Measurements from ENCODE around the gene GEMIN7. TPM values are rescaled to one million over a fixed set of nuclear protein-coding genes. Genes with fewer than 3 reads are reported as not detected.

Gene GEMIN7
- total RNA-seq, 2 donors from 2014 or later = 22.4 to 37.5 TPM

- intact Hi-C loops (cut with DNase I) = no loop called here
- no peak for DNase-seq
- TF ChIP-seq CTCF (IDR thresholded peaks at IDR 0.05) = no peak
- H3K27ac ChIP-seq = no peak overlapping the region
- H3K27me3 ChIP-seq = no peaks in the 10 kb centered on the region
- no peaks in the 10 kb centered on the region for H3K36me3 ChIP-seq
- no peaks in the 10 kb centered on the region for H3K9me3 ChIP-seq
- no peaks in the 10 kb centered on the region for H3K4me1 ChIP-seq
- no peak overlapping the region for H3K9ac ChIP-seq (ENCODE audit: low read depth in 2 of 2, low read length in 2 of 2)
- H3K4me3 ChIP-seq = no peak overlapping the region
Observed at GRCh38 chr19:45140144-45140503, 61.1 kb downstream of the GEMIN7 start.

GRCh38 chr19:45140533-45140932 lies 61.5 kb downstream of the GEMIN7 start:
- intact Hi-C loops (cut with DNase I) = no loop called here
- no peak overlapping the region for H3K9ac ChIP-seq (ENCODE audit: low read depth in 2 of 2, low read length in 2 of 2)
- no peaks in the 10 kb centered on the region for H3K4me1 ChIP-seq
- H3K9me3 ChIP-seq = no peaks in the 10 kb centered on the region
- no peak overlapping the region for H3K4me3 ChIP-seq
- TF ChIP-seq CTCF (IDR thresholded peaks at IDR 0.05) = no peak
- H3K27me3 ChIP-seq = no peaks in the 10 kb centered on the region
- no peaks in the 10 kb centered on the region for H3K36me3 ChIP-seq
- no peak for DNase-seq
- H3K27ac ChIP-seq = no peak overlapping the region

Other genes with a start within 250 kb of the GEMIN7 start
- 100 to 1,000 TPM; 115 to 121 TPM for gene NECTIN2, start 233.0 kb upstream of the GEMIN7 start, total RNA-seq
- gene TOMM40, start 188.0 kb upstream of the GEMIN7 start, total RNA-seq = 100 to 1,000 TPM in 1 of 2 donors, 10 to 100 TPM in 1; 60.0 to 167 TPM
- gene APOE, start 173.5 kb upstream of the GEMIN7 start, total RNA-seq = 10 to 100 TPM; 36.3 to 78.9 TPM
- 10 to 100 TPM; 10.4 to 19.9 TPM for gene APOC1, start 164.7 kb upstream of the GEMIN7 start, total RNA-seq
- gene APOC4, start 137.0 kb upstream of the GEMIN7 start, total RNA-seq = not detected
- gene APOC2, start 133.2 kb upstream of the GEMIN7 start, total RNA-seq = 1 to 10 TPM; 1.4 to 2.7 TPM
- gene CLPTM1, start 123.9 kb upstream of the GEMIN7 start, total RNA-seq = 100 to 1,000 TPM in 1 of 2 donors, 10 to 100 TPM in 1; 98.6 to 165 TPM
- 10 to 100 TPM; 17.1 to 42.4 TPM for gene RELB, start 77.8 kb upstream of the GEMIN7 start, total RNA-seq
- gene CLASRP, start 40.2 kb upstream of the GEMIN7 start, total RNA-seq = 10 to 100 TPM; 53.5 to 82.6 TPM
- gene ZNF296, start 2.8 kb upstream of the GEMIN7 start, total RNA-seq = 1 to 10 TPM; 3.4 to 7.0 TPM
- 10 to 100 TPM; 28.2 to 46.9 TPM for gene PPP1R37, start 13.9 kb downstream of the GEMIN7 start, total RNA-seq
- gene NKPD1, start 81.7 kb downstream of the GEMIN7 start, total RNA-seq = under 1 TPM in 1 of 2 donors, not detected in 1; 0.07 TPM
- 10 to 100 TPM; 17.2 to 35.2 TPM for gene TRAPPC6A, start 99.0 kb downstream of the GEMIN7 start, total RNA-seq
- gene BLOC1S3, start 99.5 kb downstream of the GEMIN7 start, total RNA-seq = 10 to 100 TPM; 10.4 to 15.9 TPM
- gene EXOC3L2, start 166.1 kb downstream of the GEMIN7 start, total RNA-seq = 1 to 10 TPM; 1.4 to 1.6 TPM
- 10 to 100 TPM; 12.7 to 28.6 TPM for gene MARK4, start 172.0 kb downstream of the GEMIN7 start, total RNA-seq
- gene CKM, start 243.6 kb downstream of the GEMIN7 start, total RNA-seq = under 1 TPM in 1 of 2 donors, not detected in 1; 0.53 TPM

Data from colonic mucosa (tissue), 4 donors.